ENCODE data around the gene RSPH1. TPM values are rescaled to one million over a fixed set of nuclear protein-coding genes. Genes with fewer than 3 reads are reported as not detected.

Gene RSPH1
- polyA plus RNA-seq, 1 of the 3 experiments (the other 2 are of a cell fraction) = 0.97 TPM

DNA sequence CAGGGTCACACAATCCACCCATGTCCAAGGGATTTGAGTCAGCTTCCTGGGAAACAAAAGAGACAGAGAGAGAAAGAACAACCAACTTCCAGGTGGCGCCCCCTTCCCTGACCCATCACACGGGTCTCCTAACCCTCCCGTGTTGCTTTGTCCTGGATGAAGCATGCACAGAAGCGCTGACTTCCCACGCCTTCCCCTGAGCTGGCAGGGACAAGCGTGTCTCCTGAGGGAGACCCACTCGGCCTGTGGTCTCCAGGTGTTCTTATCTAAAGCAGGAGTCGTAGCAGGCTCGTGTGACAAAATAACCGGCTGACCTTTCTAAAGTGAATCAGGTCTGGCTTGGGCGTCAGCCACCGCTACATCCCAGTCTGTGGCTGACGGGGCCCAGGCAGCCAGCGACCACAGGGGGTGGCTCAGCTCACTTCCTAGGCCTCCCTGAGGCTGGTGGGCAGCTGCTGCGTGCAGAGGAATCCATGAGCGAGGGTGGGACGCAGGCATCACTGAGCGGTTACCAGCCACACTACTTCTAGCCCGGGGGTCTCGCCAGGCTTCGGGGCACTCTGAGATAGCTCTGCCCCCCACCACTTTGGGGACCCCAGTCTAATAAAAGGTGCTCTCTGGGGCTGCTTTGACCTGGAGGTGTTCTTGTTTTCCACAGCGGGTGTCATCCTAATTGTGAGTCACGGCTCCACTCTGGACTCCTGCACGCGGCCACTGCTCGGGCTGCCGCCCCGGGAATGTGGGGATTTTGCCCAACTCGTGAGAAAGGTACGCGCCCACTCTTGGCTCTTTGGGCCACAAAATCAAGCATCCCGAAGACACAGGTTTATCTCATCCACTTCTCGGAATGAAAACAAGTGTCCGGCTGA is 51.9 kb downstream of the RSPH1 start:
- Histone ChIP-seq H3K4me3 (ENCODE audit: low read depth in 2 of 2, low read length in 1 of 2) (no peak overlapping the region), H3K9me3 (no peaks in the 10 kb centered on the region), H3K79me2 (ENCODE audit: insufficient read depth) (no peaks in the 10 kb centered on the region), H3F3A (replicated peaks; ENCODE audit: insufficient read depth) (no peaks in the 10 kb centered on the region), H3K4me2 (no peak overlapping the region), H3K4me1 (ENCODE audit: control insufficient read depth in 1 of 2, insufficient read depth in 2 of 2, low read depth in 1 of 2, low read length in 1 of 2) (no peaks in the 10 kb centered on the region), H2AFZ (ENCODE audit: low read depth) (no peak overlapping the region), H3K27ac (ENCODE audit: low read depth in 2 of 2, low read length in 1 of 2) (no peak overlapping the region), H4K20me1 (ENCODE audit: insufficient read depth) (no peaks in the 10 kb centered on the region), H3K9me2 (no peaks in the 10 kb centered on the region), H3K9ac (no peak overlapping the region), H3K27me3 (ENCODE audit: insufficient read depth) (no peaks in the 10 kb centered on the region), H3K36me3 (replicated peaks in 1 of 2; ENCODE audit: control insufficient read depth in 1 of 2, insufficient read depth in 2 of 2, low read length in 1 of 2) (no peaks in the 10 kb centered on the region)
- DNase-seq = no peak
- TF ChIP-seq EP300 (IDR thresholded peaks at IDR 0.05; ENCODE audit: borderline replicate concordance in 1 of 2, low read depth in 1 of 2, low read length in 1 of 2) (no peak), RCOR1 (IDR thresholded peaks at IDR 0.05; ENCODE audit: low read length) (no peak), TAF1 (IDR thresholded peaks at IDR 0.05; ENCODE audit: borderline replicate concordance, low read depth, low read length) (no peak), FOXJ3 (CRISPR knock-in tag; IDR thresholded peaks at IDR 0.05) (no peak), GABPA (IDR thresholded peaks at IDR 0.05; ENCODE audit: low read depth) (no peak), NFIC (IDR thresholded peaks at IDR 0.05; ENCODE audit: borderline replicate concordance) (no peak), FOXM1 (IDR thresholded peaks at IDR 0.05; ENCODE audit: low read depth) (no peak), TCF12 (IDR thresholded peaks at IDR 0.05) (no peak), POLR2AphosphoS5 (IDR thresholded peaks at IDR 0.05; ENCODE audit: low read depth, low read length) (no peak), RXRA (IDR thresholded peaks at IDR 0.05; ENCODE audit: borderline replicate concordance, low read depth) (no peak), GATA2 (CRISPR knock-in tag; IDR thresholded peaks at IDR 0.05) (no peak), SMC3 (IDR thresholded peaks at IDR 0.05; ENCODE audit: low read depth, low read length) (no peak), RFX5 (IDR thresholded peaks at IDR 0.05; ENCODE audit: low read length) (no peak), YY1 (IDR thresholded peaks at IDR 0.05; ENCODE audit: low read depth) (no peak), TEAD4 (IDR thresholded peaks at IDR 0.05; ENCODE audit: borderline replicate concordance, insufficient read depth) (no peak)
- TF ChIP-seq, protein P1, sequence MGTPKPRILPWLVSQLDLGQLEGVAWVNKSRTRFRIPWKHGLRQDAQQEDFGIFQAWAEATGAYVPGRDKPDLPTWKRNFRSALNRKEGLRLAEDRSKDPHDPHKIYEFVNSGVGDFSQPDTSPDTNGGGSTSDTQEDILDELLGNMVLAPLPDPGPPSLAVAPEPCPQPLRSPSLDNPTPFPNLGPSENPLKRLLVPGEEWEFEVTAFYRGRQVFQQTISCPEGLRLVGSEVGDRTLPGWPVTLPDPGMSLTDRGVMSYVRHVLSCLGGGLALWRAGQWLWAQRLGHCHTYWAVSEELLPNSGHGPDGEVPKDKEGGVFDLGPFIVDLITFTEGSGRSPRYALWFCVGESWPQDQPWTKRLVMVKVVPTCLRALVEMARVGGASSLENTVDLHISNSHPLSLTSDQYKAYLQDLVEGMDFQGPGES (IDR thresholded peaks at IDR 0.05; ENCODE audit: low read depth, low read length) = no peak
- TF ChIP-seq, protein P2, sequence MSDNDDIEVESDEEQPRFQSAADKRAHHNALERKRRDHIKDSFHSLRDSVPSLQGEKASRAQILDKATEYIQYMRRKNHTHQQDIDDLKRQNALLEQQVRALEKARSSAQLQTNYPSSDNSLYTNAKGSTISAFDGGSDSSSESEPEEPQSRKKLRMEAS (IDR thresholded peaks at IDR 0.05; ENCODE audit: low read depth) = no peak
- TF ChIP-seq, protein P3, sequence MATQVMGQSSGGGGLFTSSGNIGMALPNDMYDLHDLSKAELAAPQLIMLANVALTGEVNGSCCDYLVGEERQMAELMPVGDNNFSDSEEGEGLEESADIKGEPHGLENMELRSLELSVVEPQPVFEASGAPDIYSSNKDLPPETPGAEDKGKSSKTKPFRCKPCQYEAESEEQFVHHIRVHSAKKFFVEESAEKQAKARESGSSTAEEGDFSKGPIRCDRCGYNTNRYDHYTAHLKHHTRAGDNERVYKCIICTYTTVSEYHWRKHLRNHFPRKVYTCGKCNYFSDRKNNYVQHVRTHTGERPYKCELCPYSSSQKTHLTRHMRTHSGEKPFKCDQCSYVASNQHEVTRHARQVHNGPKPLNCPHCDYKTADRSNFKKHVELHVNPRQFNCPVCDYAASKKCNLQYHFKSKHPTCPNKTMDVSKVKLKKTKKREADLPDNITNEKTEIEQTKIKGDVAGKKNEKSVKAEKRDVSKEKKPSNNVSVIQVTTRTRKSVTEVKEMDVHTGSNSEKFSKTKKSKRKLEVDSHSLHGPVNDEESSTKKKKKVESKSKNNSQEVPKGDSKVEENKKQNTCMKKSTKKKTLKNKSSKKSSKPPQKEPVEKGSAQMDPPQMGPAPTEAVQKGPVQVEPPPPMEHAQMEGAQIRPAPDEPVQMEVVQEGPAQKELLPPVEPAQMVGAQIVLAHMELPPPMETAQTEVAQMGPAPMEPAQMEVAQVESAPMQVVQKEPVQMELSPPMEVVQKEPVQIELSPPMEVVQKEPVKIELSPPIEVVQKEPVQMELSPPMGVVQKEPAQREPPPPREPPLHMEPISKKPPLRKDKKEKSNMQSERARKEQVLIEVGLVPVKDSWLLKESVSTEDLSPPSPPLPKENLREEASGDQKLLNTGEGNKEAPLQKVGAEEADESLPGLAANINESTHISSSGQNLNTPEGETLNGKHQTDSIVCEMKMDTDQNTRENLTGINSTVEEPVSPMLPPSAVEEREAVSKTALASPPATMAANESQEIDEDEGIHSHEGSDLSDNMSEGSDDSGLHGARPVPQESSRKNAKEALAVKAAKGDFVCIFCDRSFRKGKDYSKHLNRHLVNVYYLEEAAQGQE (IDR thresholded peaks at IDR 0.05; ENCODE audit: low read depth, low read length) = no peak
- TF ChIP-seq, protein P4, sequence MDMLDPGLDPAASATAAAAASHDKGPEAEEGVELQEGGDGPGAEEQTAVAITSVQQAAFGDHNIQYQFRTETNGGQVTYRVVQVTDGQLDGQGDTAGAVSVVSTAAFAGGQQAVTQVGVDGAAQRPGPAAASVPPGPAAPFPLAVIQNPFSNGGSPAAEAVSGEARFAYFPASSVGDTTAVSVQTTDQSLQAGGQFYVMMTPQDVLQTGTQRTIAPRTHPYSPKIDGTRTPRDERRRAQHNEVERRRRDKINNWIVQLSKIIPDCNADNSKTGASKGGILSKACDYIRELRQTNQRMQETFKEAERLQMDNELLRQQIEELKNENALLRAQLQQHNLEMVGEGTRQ (IDR thresholded peaks at IDR 0.05; ENCODE audit: borderline replicate concordance, low read depth, low read length) = no peak
- TF ChIP-seq, protein P5, sequence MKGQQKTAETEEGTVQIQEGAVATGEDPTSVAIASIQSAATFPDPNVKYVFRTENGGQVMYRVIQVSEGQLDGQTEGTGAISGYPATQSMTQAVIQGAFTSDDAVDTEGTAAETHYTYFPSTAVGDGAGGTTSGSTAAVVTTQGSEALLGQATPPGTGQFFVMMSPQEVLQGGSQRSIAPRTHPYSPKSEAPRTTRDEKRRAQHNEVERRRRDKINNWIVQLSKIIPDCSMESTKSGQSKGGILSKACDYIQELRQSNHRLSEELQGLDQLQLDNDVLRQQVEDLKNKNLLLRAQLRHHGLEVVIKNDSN (IDR thresholded peaks at IDR 0.05; ENCODE audit: borderline replicate concordance, low read depth) = no peak
- POLR2A ChIA-PET = interaction anchor here (0.8 kb wide), 1 partner anchor 1549 kb away, joined by 3 read pairs; no protein-coding TSS in a partner anchor
- CTCF ChIA-PET = no interaction called here
- 65% methylated on average over 31 of the region's 34 CpGs for WGBS (ENCODE audit: low lambda C conversion rate)
